OCI-M2 (cell line): ENCODE measurements around the gene NUBP1.

Experiments used
- DNase-seq: peaks from one replicate; lab custom pipeline; 2025; ENCODE audit not compliant: unreplicated experiment; lab: John Stamatoyannopoulos, UW

The NUBP1 gene

GRCh38 chr16:10799736-10800135 is 56.1 kb downstream of the NUBP1 start:
- no peak for DNase-seq

GRCh38 chr16:10805334-10805733 is 61.7 kb downstream of the NUBP1 start:
- DNase-seq: no peak

- DNase-seq: no peak
Measured at GRCh38 chr16:10806698-10807097, 63.1 kb downstream of the NUBP1 start.

- no peak for DNase-seq
Measured at GRCh38 chr16:10808218-10808617, 64.6 kb downstream of the NUBP1 start.

- no peak for DNase-seq
Measured at GRCh38 chr16:10808850-10809249, 65.2 kb downstream of the NUBP1 start.

GRCh38 chr16:10809706-10810105 is 66.1 kb downstream of the NUBP1 start:
- no peak for DNase-seq

GRCh38 chr16:10812312-10813098 is 68.9 kb downstream of the NUBP1 start:
- DNase-seq: no peak

GRCh38 chr16:10813099-10813455 is 69.4 kb downstream of the NUBP1 start:
- DNase-seq: no peak

- DNase-seq: no peak
Measured at GRCh38 chr16:10817514-10817913, 73.9 kb downstream of the NUBP1 start.

GRCh38 chr16:10817963-10818941 is 74.6 kb downstream of the NUBP1 start, which contains the start of gene TVP23A:
TVP23A (minus strand) TSS chr16:10818794; CDS start chr16:10818493, 301 bp downstream.
- DNase-seq: peak; percentile 43
